HepG2 (cell line): ENCODE measurements around the gene RSPH9. TPM values are rescaled to one million over a fixed set of nuclear protein-coding genes. Genes with fewer than 3 reads are reported as not detected.

Experiments used
- BRD4 ChIP-seq: sonication (generic); formaldehyde crosslinking; IDR thresholded peaks from 2 replicates; pipeline ENCODE4 v1.4.0; 2020; ENCODE audit warnings: missing genetic modification reagents
- CREM ChIP-seq, 2 experiments: sonication (generic) in 1 of 2; formaldehyde crosslinking in 1 of 2; IDR thresholded peaks; 2 replicates each; pipeline versions ENCODE4 v1.4.0 to v1.6.1; 2016 to 2020; ENCODE audit warnings: antibody characterized with exemption in 1 of 2, mild to moderate bottlenecking in 1 of 2, missing genetic modification reagents in 1 of 2
- ELF1 ChIP-seq: sonication (generic); formaldehyde crosslinking; IDR thresholded peaks from 2 replicates; pipeline ENCODE4 v1.4.0; 2020; ENCODE audit warnings: missing genetic modification reagents
- GPBP1L1 ChIP-seq: sonication (generic); formaldehyde crosslinking; IDR thresholded peaks from 2 replicates; pipeline ENCODE4 v1.5.0; 2020; ENCODE audit warnings: mild to moderate bottlenecking, missing genetic modification reagents
- IRX3 ChIP-seq: sonication (generic); formaldehyde crosslinking; IDR thresholded peaks from 2 replicates; pipeline ENCODE4 v1.8.1; 2023; ENCODE audit warnings: mild to moderate bottlenecking, low read depth, missing genetic modification reagents, borderline replicate concordance
- ISL2 ChIP-seq: sonication (generic); formaldehyde crosslinking; IDR thresholded peaks from 2 replicates; pipeline ENCODE4 v1.5.0; 2020; ENCODE audit warnings: missing genetic modification reagents
- KLF12 ChIP-seq: sonication (generic); formaldehyde crosslinking; IDR thresholded peaks from 2 replicates; pipeline ENCODE4 v1.4.0; 2020; ENCODE audit warnings: missing genetic modification reagents, borderline replicate concordance
- NFYB ChIP-seq: sonication (generic); formaldehyde crosslinking; IDR thresholded peaks from 2 replicates; pipeline ENCODE4 v1.4.0; 2020; ENCODE audit warnings: missing genetic modification reagents
- PAX8 ChIP-seq: sonication (generic); formaldehyde crosslinking; IDR thresholded peaks from 2 replicates; pipeline ENCODE4 v1.8.0; 2022; ENCODE audit warnings: mild to moderate bottlenecking, missing genetic modification reagents, borderline replicate concordance
- SCMH1 ChIP-seq: sonication (generic); formaldehyde crosslinking; IDR thresholded peaks from 2 replicates; pipeline ENCODE4 v1.9.0; 2021; ENCODE audit warnings: missing genetic modification reagents, mild to moderate bottlenecking, borderline replicate concordance
- SIN3A ChIP-seq: IDR thresholded peaks from 2 replicates; pipeline ENCODE4 v1.6.1; 2011; ENCODE audit warnings: low read depth, mild to moderate bottlenecking, control low read depth, low read length, borderline replicate concordance
- SMARCC2 ChIP-seq: fragments of 450-650 bp; IDR thresholded peaks from 2 replicates; pipeline ENCODE4 v1.6.1; 2017; ENCODE audit warnings: antibody characterized with exemption, mild to moderate bottlenecking
- WIZ ChIP-seq: sonication (generic); formaldehyde crosslinking; IDR thresholded peaks from 2 replicates; pipeline ENCODE4 v1.5.1; 2020; ENCODE audit warnings: mild to moderate bottlenecking, missing genetic modification reagents
- XRCC5 ChIP-seq: fragments of 200-400 bp; formaldehyde crosslinking; optimal IDR thresholded peaks from 2 replicates; pipeline ENCODE3; 2017; ENCODE audit warnings: mild to moderate bottlenecking, low read length
- ZEB1 ChIP-seq: IDR thresholded peaks from 2 replicates; pipeline ENCODE4 v1.6.1; 2012; ENCODE audit warnings: mild to moderate bottlenecking, low read depth, inconsistent platforms; ENCODE audit not compliant: insufficient replicate concordance
- ZFP41 ChIP-seq: sonication (generic); formaldehyde crosslinking; IDR thresholded peaks from 2 replicates; pipeline ENCODE4 v1.4.0; 2020; ENCODE audit warnings: mild to moderate bottlenecking, missing genetic modification reagents, borderline replicate concordance
- ZKSCAN1 ChIP-seq: fragments of 150-350 bp; IDR thresholded peaks from 2 replicates; pipeline ENCODE4 v1.6.1; 2014; ENCODE audit warnings: low read length
- ZNF292 ChIP-seq: sonication (generic); formaldehyde crosslinking; IDR thresholded peaks from 2 replicates; pipeline ENCODE4 v1.8.1; 2022; ENCODE audit warnings: mild to moderate bottlenecking, low read depth, missing genetic modification reagents, borderline replicate concordance
- ZNF30 ChIP-seq: sonication (generic); formaldehyde crosslinking; IDR thresholded peaks from 2 replicates; pipeline ENCODE4 v1.5.0; 2020; ENCODE audit warnings: mild to moderate bottlenecking, missing genetic modification reagents
- ZNF333 ChIP-seq: sonication (generic); formaldehyde crosslinking; IDR thresholded peaks from 2 replicates; pipeline ENCODE4 v1.4.0; 2020; ENCODE audit warnings: mild to moderate bottlenecking, missing genetic modification reagents, borderline replicate concordance
- ZNF441 ChIP-seq: sonication (generic); formaldehyde crosslinking; IDR thresholded peaks from 2 replicates; pipeline ENCODE4 v1.7.0; 2021; ENCODE audit warnings: missing genetic modification reagents, borderline replicate concordance
- ZNF451 ChIP-seq: sonication (generic); formaldehyde crosslinking; IDR thresholded peaks from 2 replicates; pipeline ENCODE4 v1.5.0; 2020; ENCODE audit warnings: mild to moderate bottlenecking, missing genetic modification reagents
- ZNF549 ChIP-seq: sonication (generic); formaldehyde crosslinking; IDR thresholded peaks from 2 replicates; pipeline ENCODE4 v1.5.0; 2020; ENCODE audit warnings: missing genetic modification reagents
- ZNF572 ChIP-seq: sonication (generic); formaldehyde crosslinking; IDR thresholded peaks from 2 replicates; pipeline ENCODE4 v1.5.1; 2020; ENCODE audit warnings: mild to moderate bottlenecking, missing genetic modification reagents
- ZNF687 ChIP-seq: sonication (generic); formaldehyde crosslinking; IDR thresholded peaks from 2 replicates; pipeline ENCODE4 v1.5.1; 2020; ENCODE audit warnings: mild to moderate bottlenecking, missing genetic modification reagents, moderate library complexity
- polyA plus RNA-seq, 8 experiments: library from polyadenylated mRNA; depleted of rRNA in 3 of 8; stranded (reverse) in 7 of 8; unstranded in 1 of 8; fragments of >200 nt; fragmentation: Illumina TruSeq in 4 of 8; extraction: Trizol in 4 of 8; gene quantifications; 2 replicates each; pipeline versions ENCODE4 v1.2.1 to v1.2.3, GENCODE V29; 2011 to 2016; ENCODE audit warnings: low read depth in 4 of 8, missing spikeins in 1 of 8, mixed read lengths in 1 of 8; ENCODE audit not compliant: insufficient read depth in 1 of 8
- total RNA-seq, 5 experiments: library from RNA; depleted of rRNA; stranded (reverse); fragments of >200 nt; fragmentation: Illumina TruSeq; extraction: Trizol; gene quantifications; 2 replicates each; pipeline ENCODE4 v1.2.3, GENCODE V29; 2016; ENCODE audit warnings: low read depth in 1 of 5

RSPH9 gene
- total and polyA plus RNA-seq, 2 of the 13 experiments (the other 11 are each of a cell fraction or from before 2014, with no cell fraction given) = 0.04 TPM; not detected in 1

GRCh38 chr6:43687437-43688347 lies 42.9 kb downstream of the RSPH9 start, which contains the start of gene MRPS18A (continued):
- peak; percentile 94 for TF ChIP-seq ZNF687 (CRISPR knock-in tag)
- no peak for TF ChIP-seq IRX3 (CRISPR knock-in tag)
- TF ChIP-seq BRD4 (CRISPR knock-in tag) = peak; percentile 47; the same call in 1 of the 2 replicates
- TF ChIP-seq ZNF451 (CRISPR knock-in tag) = 0 out of 2 replicates have a peak, but pooled peaks have one; percentile 40
- TF ChIP-seq SMARCC2 = no peak
- TF ChIP-seq ZFP41 (CRISPR knock-in tag) = no peak
- 0 out of 2 replicates have a peak, but pooled peaks have one; percentile 44 for TF ChIP-seq PAX8 (CRISPR knock-in tag)
- no peak for TF ChIP-seq GPBP1L1 (CRISPR knock-in tag)
- 0 out of 2 replicates have a peak, but pooled peaks have one; percentile 51 for TF ChIP-seq ZNF572 (CRISPR knock-in tag)
- TF ChIP-seq SCMH1 (CRISPR knock-in tag) = no peak
- peak; percentile 44; the same call in 1 of the 2 replicates for TF ChIP-seq SIN3A
- peak; percentile 73 for TF ChIP-seq NFYB (CRISPR knock-in tag)
- peak; percentile 60 for TF ChIP-seq CREM (IDR thresholded peaks at IDR 0.05)
- TF ChIP-seq CREM (CRISPR knock-in tag; IDR thresholded peaks at IDR 0.05) = no peak
- no peak for TF ChIP-seq ZNF292 (CRISPR knock-in tag)
- peak; percentile 44; the same call in 1 of the 2 replicates for TF ChIP-seq KLF12 (CRISPR knock-in tag)
- TF ChIP-seq ELF1 (CRISPR knock-in tag) = peak; percentile 90
- TF ChIP-seq ZNF549 (CRISPR knock-in tag) = no peak
- TF ChIP-seq ZNF333 (CRISPR knock-in tag) = 0 out of 2 replicates have a peak, but pooled peaks have one; percentile 57
- no peak for TF ChIP-seq ZKSCAN1
- TF ChIP-seq WIZ (CRISPR knock-in tag) = no peak; the same call in 1 of the 2 replicates
- TF ChIP-seq ZEB1 = peak; percentile 82
- TF ChIP-seq ISL2 (CRISPR knock-in tag) = no peak; the same call in 1 of the 2 replicates
- no peak for TF ChIP-seq ZNF30 (CRISPR knock-in tag)
- peak; percentile 61 for TF ChIP-seq XRCC5
- TF ChIP-seq ZNF441 (CRISPR knock-in tag) = no peak
